Ureter (tissue), 1 donor: Measurements from ENCODE around the gene GAL. TPM values are rescaled to one million over a fixed set of nuclear protein-coding genes. Genes with fewer than 3 reads are reported as not detected.

Experiments
- DNase-seq: peaks from one replicate; pipeline ENCODE4 v3.0.0-alpha.2; 2020; ENCODE audit warnings: low spot score
- total RNA-seq: library from RNA; stranded (reverse); gene quantifications from one replicate; pipeline ENCODE4 v1.2.4, GENCODE V29; 2023
- donor health status: DM: yes; HTN: yes; CAD: no.

The GAL gene
- total RNA-seq, 1 donor from 2014 or later = 0.65 TPM

GRCh38 chr11:68680541-68681231, 3.7 kb upstream of the GAL start:
- no peak for DNase-seq

- no peak for DNase-seq
These were observed 1.8 kb upstream of the GAL start for GRCh38 chr11:68682531-68682961.

GRCh38 chr11:68683121-68683520, 1.2 kb upstream of the GAL start:
- no peak for DNase-seq

- no peak for DNase-seq
These were observed 584 bp upstream of the GAL start for GRCh38 chr11:68683536-68684384.

- no peak for DNase-seq
These were observed 1.5 kb downstream of the GAL start for GRCh38 chr11:68685656-68686380.

GRCh38 chr11:68686486-68686885, 2.1 kb downstream of the GAL start:
- DNase-seq = no peak

GRCh38 chr11:68687311-68687710, 3.0 kb downstream of the GAL start:
- DNase-seq = no peak

GRCh38 chr11:68687986-68688385, 3.6 kb downstream of the GAL start:
- no peak for DNase-seq

GRCh38 chr11:68688881-68689280, 4.5 kb downstream of the GAL start:
- no peak for DNase-seq

GRCh38 chr11:68689737-68690625, 5.6 kb downstream of the GAL start:
- DNase-seq = no peak

- no peak for DNase-seq
These were observed 6.5 kb downstream of the GAL start for GRCh38 chr11:68690671-68691401.

- DNase-seq = no peak
These were observed 7.0 kb downstream of the GAL start for GRCh38 chr11:68691402-68691784.

- no peak for DNase-seq
These were observed 7.8 kb downstream of the GAL start for GRCh38 chr11:68692115-68692514.

- no peak for DNase-seq
These were observed 8.6 kb downstream of the GAL start for GRCh38 chr11:68692871-68693483.

- no peak for DNase-seq
These were observed 9.1 kb downstream of the GAL start for GRCh38 chr11:68693484-68693882.

GRCh38 chr11:68694431-68695297, 10.3 kb downstream of the GAL start:
- DNase-seq = no peak

- DNase-seq = no peak
These were observed 11.2 kb downstream of the GAL start for GRCh38 chr11:68695531-68695930.

- no peak for DNase-seq
These were observed 14.6 kb downstream of the GAL start for GRCh38 chr11:68698993-68699392.

GRCh38 chr11:68704887-68705286, 20.5 kb downstream of the GAL start:
- no peak for DNase-seq
